ENCODE results near the gene TRIM2.

GRCh38 chr4:153337686-153338085 is 133.4 kb downstream of the TRIM2 start:
- TF ChIP-seq SMC3 (IDR thresholded peaks at IDR 0.05; ENCODE audit: low read depth, low read length), result no peak
- no peak for TF ChIP-seq CTCF (IDR thresholded peaks at IDR 0.05)
- TF ChIP-seq EZH2phosphoT487 (IDR thresholded peaks at IDR 0.05; ENCODE audit: borderline replicate concordance, low read depth), result no peak
- TF ChIP-seq USF2 (IDR thresholded peaks at IDR 0.05; ENCODE audit: borderline replicate concordance, low read depth, low read length), result no peak
- TF ChIP-seq RCOR1 (IDR thresholded peaks at IDR 0.05; ENCODE audit: low read length), result no peak
- TF ChIP-seq RFX5 (IDR thresholded peaks at IDR 0.05; ENCODE audit: low read length), result no peak
- no peak for TF ChIP-seq YY1 (IDR thresholded peaks at IDR 0.05; ENCODE audit: low read depth)
- no peak for TF ChIP-seq FOSL2 (IDR thresholded peaks at IDR 0.05; ENCODE audit: borderline replicate concordance, low read depth)
- TF ChIP-seq MXI1 (IDR thresholded peaks at IDR 0.05; ENCODE audit: low read depth, low read length), result no peak
- TF ChIP-seq POLR2AphosphoS5 (IDR thresholded peaks at IDR 0.05; ENCODE audit: low read depth, low read length), result no peak
- no peak for TF ChIP-seq TEAD4 (IDR thresholded peaks at IDR 0.05; ENCODE audit: borderline replicate concordance, insufficient read depth)
